ENCODE measurements around the gene KIF6.

The KIF6 gene

GRCh38 chr6:39378175-39378959, 346.8 kb downstream of the KIF6 start:
- DNase-seq (ENCODE audit: extremely low read depth, low read depth): no peak
- TF ChIP-seq, protein P1, sequence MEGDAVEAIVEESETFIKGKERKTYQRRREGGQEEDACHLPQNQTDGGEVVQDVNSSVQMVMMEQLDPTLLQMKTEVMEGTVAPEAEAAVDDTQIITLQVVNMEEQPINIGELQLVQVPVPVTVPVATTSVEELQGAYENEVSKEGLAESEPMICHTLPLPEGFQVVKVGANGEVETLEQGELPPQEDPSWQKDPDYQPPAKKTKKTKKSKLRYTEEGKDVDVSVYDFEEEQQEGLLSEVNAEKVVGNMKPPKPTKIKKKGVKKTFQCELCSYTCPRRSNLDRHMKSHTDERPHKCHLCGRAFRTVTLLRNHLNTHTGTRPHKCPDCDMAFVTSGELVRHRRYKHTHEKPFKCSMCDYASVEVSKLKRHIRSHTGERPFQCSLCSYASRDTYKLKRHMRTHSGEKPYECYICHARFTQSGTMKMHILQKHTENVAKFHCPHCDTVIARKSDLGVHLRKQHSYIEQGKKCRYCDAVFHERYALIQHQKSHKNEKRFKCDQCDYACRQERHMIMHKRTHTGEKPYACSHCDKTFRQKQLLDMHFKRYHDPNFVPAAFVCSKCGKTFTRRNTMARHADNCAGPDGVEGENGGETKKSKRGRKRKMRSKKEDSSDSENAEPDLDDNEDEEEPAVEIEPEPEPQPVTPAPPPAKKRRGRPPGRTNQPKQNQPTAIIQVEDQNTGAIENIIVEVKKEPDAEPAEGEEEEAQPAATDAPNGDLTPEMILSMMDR (IDR thresholded peaks at IDR 0.05; ENCODE audit: low read depth, low read length, missing control alignments): no peak
- H3K4me3 ChIP-seq (replicated peaks; ENCODE audit: low read depth, low read length): no peak overlapping the region

GRCh38 chr6:39377539-39377950, 347.7 kb downstream of the KIF6 start:
- peak; percentile 63 for DNase-seq (ENCODE audit: extremely low read depth, low read depth)
- H3K4me3 ChIP-seq (replicated peaks; ENCODE audit: low read depth, low read length): no peak overlapping the region
- TF ChIP-seq, protein P1 (IDR thresholded peaks at IDR 0.05; ENCODE audit: low read depth, low read length, missing control alignments): peak; percentile 78

DNA sequence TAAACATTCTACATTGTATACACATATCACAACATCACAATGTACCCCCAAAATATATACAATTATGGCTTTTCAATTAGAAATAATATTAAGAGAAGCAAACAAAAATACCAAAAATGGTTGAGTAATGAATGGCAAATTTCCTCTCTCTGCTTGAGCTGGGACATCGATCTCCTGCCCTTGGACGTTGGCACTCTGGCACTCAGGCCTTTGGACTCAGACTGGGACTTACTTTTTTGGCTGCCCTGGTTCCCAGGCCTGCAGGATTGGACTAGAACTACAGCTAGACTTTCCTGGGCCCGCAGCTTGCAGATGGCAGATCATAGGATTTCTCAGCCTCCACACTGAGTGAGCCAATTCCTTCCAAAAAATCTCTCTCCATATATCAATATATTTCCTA, 349.8 kb downstream of the KIF6 start:
- H3K4me3 ChIP-seq (replicated peaks; ENCODE audit: low read depth, low read length): no peak overlapping the region
- TF ChIP-seq, protein P1 (IDR thresholded peaks at IDR 0.05; ENCODE audit: low read depth, low read length, missing control alignments): no peak
- no peak for DNase-seq (ENCODE audit: extremely low read depth, low read depth)

DNA sequence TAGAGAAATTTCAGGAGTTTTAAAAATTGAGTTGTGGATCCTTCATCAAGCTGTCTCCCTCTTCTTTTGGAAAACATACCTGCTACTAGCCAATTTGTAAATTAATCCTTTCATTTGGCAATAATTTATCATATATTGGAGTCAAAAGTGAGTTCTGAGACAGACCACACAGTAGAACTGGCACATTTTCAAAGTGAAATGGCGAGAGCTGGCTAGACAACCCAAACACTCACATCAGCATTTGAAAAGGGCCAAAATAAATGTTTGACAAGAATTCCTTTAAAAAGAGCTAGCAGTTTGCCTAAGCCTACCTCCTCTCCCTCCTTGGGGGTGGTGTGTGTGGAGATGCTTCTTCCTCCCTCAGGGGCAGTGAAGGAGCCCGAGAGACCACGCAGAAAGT, 354.8 kb downstream of the KIF6 start:
- DNase-seq (ENCODE audit: extremely low read depth, low read depth): no peak
- TF ChIP-seq, protein P1 (IDR thresholded peaks at IDR 0.05; ENCODE audit: low read depth, low read length, missing control alignments): no peak
- H3K4me3 ChIP-seq (replicated peaks; ENCODE audit: low read depth, low read length): no peak overlapping the region

DNA sequence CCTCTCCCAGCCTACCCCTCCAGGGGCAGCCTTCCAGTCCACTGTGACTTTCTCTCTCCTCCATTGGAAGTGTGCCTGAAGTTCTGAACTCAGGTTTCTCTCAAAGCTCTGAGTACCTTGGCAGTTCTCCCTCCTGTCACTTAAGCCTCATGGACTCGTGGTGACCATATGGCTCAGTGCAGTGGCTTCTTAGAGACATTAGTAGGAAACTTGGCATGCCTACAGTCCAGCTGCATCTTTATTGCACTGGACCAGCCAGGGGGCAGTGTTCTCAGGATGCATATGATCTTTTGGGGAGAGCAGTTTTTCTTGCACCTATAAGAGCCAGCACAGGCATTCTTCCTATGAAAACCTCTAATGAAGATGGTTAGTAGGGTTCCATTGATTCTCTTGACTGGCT, 355.2 kb downstream of the KIF6 start:
- no peak overlapping the region for H3K4me3 ChIP-seq (replicated peaks; ENCODE audit: low read depth, low read length)
- TF ChIP-seq, protein P1 (IDR thresholded peaks at IDR 0.05; ENCODE audit: low read depth, low read length, missing control alignments): peak; percentile 41
- DNase-seq (ENCODE audit: extremely low read depth, low read depth): no peak

GRCh38 chr6:39367700-39368099, 357.5 kb downstream of the KIF6 start:
- DNase-seq (ENCODE audit: extremely low read depth, low read depth): no peak
- TF ChIP-seq, protein P1 (IDR thresholded peaks at IDR 0.05; ENCODE audit: low read depth, low read length, missing control alignments): no peak
- no peak overlapping the region for H3K4me3 ChIP-seq (replicated peaks; ENCODE audit: low read depth, low read length)
